GM21390 (cell line): ENCODE measurements around the gene PRG2.

Source experiments
- ATAC-seq: cut with Tn5 transposase; IDR thresholded peaks from one replicate; pipeline ENCODE4 v1.9.1; 2021; ENCODE audit not compliant: unreplicated experiment

Gene PRG2

GRCh38 chr11:57397394-57397990, 7.0 kb upstream of the PRG2 start:
- ATAC-seq = no peak

GRCh38 chr11:57396744-57397143, 6.3 kb upstream of the PRG2 start:
- no peak for ATAC-seq

GRCh38 chr11:57395905-57396623, 5.6 kb upstream of the PRG2 start:
- ATAC-seq = no peak

- ATAC-seq = no peak
Observed at GRCh38 chr11:57394203-57394965, 3.9 kb upstream of the PRG2 start.

GRCh38 chr11:57392763-57393105, 2.3 kb upstream of the PRG2 start:
- no peak for ATAC-seq

GRCh38 chr11:57392066-57392762, 1.8 kb upstream of the PRG2 start:
- ATAC-seq = no peak

- ATAC-seq = no peak
Observed at GRCh38 chr11:57391539-57391938, 1.1 kb upstream of the PRG2 start.

GRCh38 chr11:57391111-57391510, 661 bp upstream of the PRG2 start:
- no peak for ATAC-seq

GRCh38 chr11:57387289-57388030, 3.0 kb downstream of the PRG2 start:
- no peak for ATAC-seq

GRCh38 chr11:57386178-57386940, 4.1 kb downstream of the PRG2 start:
- ATAC-seq = no peak

GRCh38 chr11:57380975-57381374, 9.5 kb downstream of the PRG2 start, which contains the start of gene PRG3:
PRG3 (minus strand) TSS chr11:57381150; CDS start chr11:57380708, 442 bp downstream.
- ATAC-seq = no peak

- no peak for ATAC-seq
Observed at GRCh38 chr11:57379732-57380131, 10.7 kb downstream of the PRG2 start.

GRCh38 chr11:57378186-57378585, 12.3 kb downstream of the PRG2 start:
- ATAC-seq = no peak

- no peak for ATAC-seq
Observed at GRCh38 chr11:57377107-57377506, 13.3 kb downstream of the PRG2 start.

- no peak for ATAC-seq
Observed at GRCh38 chr11:57376095-57377090, 14.1 kb downstream of the PRG2 start.

GRCh38 chr11:57375490-57375889, 15.0 kb downstream of the PRG2 start:
- ATAC-seq = no peak

- ATAC-seq = no peak
Observed at GRCh38 chr11:57374966-57375365, 15.5 kb downstream of the PRG2 start.

- ATAC-seq = no peak
Observed at GRCh38 chr11:57373146-57373545, 17.3 kb downstream of the PRG2 start.

GRCh38 chr11:57370941-57371340, 19.5 kb downstream of the PRG2 start:
- ATAC-seq = no peak
